A549 (cell line): ENCODE measurements around the gene PRUNE2.

Source experiments
- BHLHE40 ChIP-seq: IDR thresholded peaks from 2 replicates; pipeline ENCODE4 v1.6.1; 2012; ENCODE audit warnings: low read depth, low read length, inconsistent platforms
- CHD2 ChIP-seq: fragments of 150-350 bp; IDR thresholded peaks from 2 replicates; pipeline ENCODE4 v1.6.1; 2014; ENCODE audit warnings: low read length; ENCODE audit not compliant: partially characterized antibody
- CTCF ChIP-seq: fragments of >200 bp; sonication (Bioruptor Twin); formaldehyde crosslinking; IDR thresholded peaks from 3 replicates; pipeline ENCODE4 v1.5.1; 2016
- ESRRA ChIP-seq: fragments of 150-350 bp; IDR thresholded peaks from 2 replicates; pipeline ENCODE4 v1.6.1; 2014; ENCODE audit warnings: mild to moderate bottlenecking, low read length, borderline replicate concordance
- JUNB ChIP-seq: fragments of >200 bp; sonication (Bioruptor Twin); formaldehyde crosslinking; IDR thresholded peaks from 2 replicates; pipeline ENCODE4 v1.6.1; 2016
- MAX ChIP-seq: IDR thresholded peaks from 2 replicates; pipeline ENCODE4 v1.6.1; 2012
- MYC ChIP-seq: IDR thresholded peaks from 2 replicates; pipeline ENCODE4 v1.6.1; 2012; ENCODE audit warnings: mild to moderate bottlenecking, inconsistent platforms, low read length, improper control_type of control experiment, borderline replicate concordance
- NFE2L2 ChIP-seq: fragments of 150-350 bp; conservative IDR thresholded peaks from 2 replicates; pipeline ENCODE4 v1.6.1; 2014; ENCODE audit warnings: low read length
- POLR2A ChIP-seq: IDR thresholded peaks from 2 replicates; pipeline ENCODE4 v1.6.1; 2012; ENCODE audit warnings: mild to moderate bottlenecking, low read length
- RAD21 ChIP-seq, 2 experiments: fragments of >200 bp in 1 of 2; sonication (Bioruptor Twin) in 1 of 2; formaldehyde crosslinking in 1 of 2; IDR thresholded peaks in 1 of 2; conservative IDR thresholded peaks in 1 of 2; 2 replicates in 1 of 2; 3 replicates in 1 of 2; pipeline ENCODE4 v1.6.1; 2012 to 2018; ENCODE audit warnings: inconsistent platforms in 1 of 2
- RFX5 ChIP-seq: fragments of 450-650 bp; IDR thresholded peaks from 2 replicates; pipeline ENCODE4 v1.7.1; 2014; ENCODE audit warnings: antibody characterized with exemption, mild to moderate bottlenecking, moderate library complexity
- RNF2 ChIP-seq: fragments of 200-600 bp; sonication (generic); IDR thresholded peaks from 2 replicates; pipeline ENCODE4 v1.6.1; 2016; ENCODE audit warnings: low read depth, mild to moderate bottlenecking, antibody characterized with exemption, moderate library complexity, borderline replicate concordance
- ZNF302 ChIP-seq: fragments of 250-450 bp; sonication (Bioruptor Pico); IDR thresholded peaks from 2 replicates; pipeline ENCODE4 v1.9.0; 2021; ENCODE audit warnings: inconsistent platforms, mild to moderate bottlenecking, moderate library complexity

GRCh38 chr9:76921165-76921564, 15.3 kb upstream of the PRUNE2 start:
- TF ChIP-seq RNF2 = no peak
- TF ChIP-seq CTCF = no peak
- TF ChIP-seq MYC = no peak
- no peak for TF ChIP-seq CHD2
- TF ChIP-seq ESRRA = no peak
- no peak for TF ChIP-seq POLR2A
- no peak for TF ChIP-seq JUNB
- no peak for TF ChIP-seq NFE2L2
- no peak for TF ChIP-seq RAD21 (conservative IDR thresholded peaks at IDR 0.05 in 1 of 2, IDR thresholded peaks at IDR 0.05 in 1 of 2)
- no peak for TF ChIP-seq BHLHE40
- no peak for TF ChIP-seq RFX5
- no peak for TF ChIP-seq MAX
- TF ChIP-seq ZNF302 (CRISPR knock-in tag) = no peak
